HepG2 (cell line): ENCODE data around the gene LSM14B. TPM values are rescaled to one million over a fixed set of nuclear protein-coding genes. Genes with fewer than 3 reads are reported as not detected.

ENCODE experiments used
- BRCA1 ChIP-seq: sonication (generic); formaldehyde crosslinking; IDR thresholded peaks from 2 replicates; pipeline ENCODE4 v1.4.0; 2020; ENCODE audit warnings: missing genetic modification reagents
- FOXO1 ChIP-seq: sonication (generic); formaldehyde crosslinking; IDR thresholded peaks from 2 replicates; pipeline ENCODE4 v1.4.0; 2020; ENCODE audit warnings: missing genetic modification reagents
- GPN1 ChIP-seq: sonication (generic); formaldehyde crosslinking; IDR thresholded peaks from 2 replicates; pipeline ENCODE4 v1.5.1; 2020; ENCODE audit warnings: missing genetic modification reagents, borderline replicate concordance
- HNF4G ChIP-seq, 2 experiments: sonication (generic) in 1 of 2; formaldehyde crosslinking in 1 of 2; IDR thresholded peaks; 2 replicates each; pipeline versions ENCODE4 v1.4.0 to v1.6.1; 2011 to 2020; ENCODE audit warnings: borderline replicate concordance in 2 of 2, low read depth in 2 of 2, mild to moderate bottlenecking in 2 of 2, low read length in 1 of 2, missing genetic modification reagents in 1 of 2, moderate library complexity in 1 of 2
- MIXL1 ChIP-seq: IDR thresholded peaks from 2 replicates; pipeline ENCODE4 v1.6.1; 2016
- NAIF1 ChIP-seq: sonication (generic); formaldehyde crosslinking; IDR thresholded peaks from 2 replicates; pipeline ENCODE4 v1.5.0; 2020; ENCODE audit warnings: mild to moderate bottlenecking, missing genetic modification reagents, borderline replicate concordance
- NFIB ChIP-seq: sonication (generic); formaldehyde crosslinking; IDR thresholded peaks from 2 replicates; pipeline ENCODE4 v1.9.0; 2021; ENCODE audit warnings: missing genetic modification reagents, mild to moderate bottlenecking, borderline replicate concordance
- PRMT3 ChIP-seq: sonication (generic); formaldehyde crosslinking; IDR thresholded peaks from 2 replicates; pipeline ENCODE4 v1.8.1; 2022; ENCODE audit warnings: low read depth, mild to moderate bottlenecking, moderate library complexity, missing genetic modification reagents, borderline replicate concordance
- RCOR2 ChIP-seq: IDR thresholded peaks from 2 replicates; pipeline ENCODE4 v1.6.1; 2016; ENCODE audit warnings: missing biosample characterization, missing genetic modification reagents
- RELA ChIP-seq: sonication (generic); formaldehyde crosslinking; IDR thresholded peaks from 2 replicates; pipeline ENCODE4 v1.4.0; 2020; ENCODE audit warnings: missing genetic modification reagents
- RFX1 ChIP-seq: fragments of 450-650 bp; IDR thresholded peaks from 2 replicates; pipeline ENCODE4 v1.6.1; 2017
- SETDB1 ChIP-seq: sonication (generic); formaldehyde crosslinking; IDR thresholded peaks from 2 replicates; pipeline ENCODE4 v1.5.1; 2020; ENCODE audit warnings: missing genetic modification reagents, mild to moderate bottlenecking, borderline replicate concordance
- SSRP1 ChIP-seq: IDR thresholded peaks from 2 replicates; pipeline ENCODE4 v1.6.1; 2016; ENCODE audit warnings: control low read depth
- TAF15 ChIP-seq: fragments of 200-400 bp; formaldehyde crosslinking; IDR thresholded peaks from one replicate; pipeline ENCODE4 v1.6.1; 2018; ENCODE audit warnings: mild to moderate bottlenecking, low read depth, low read length; ENCODE audit not compliant: poor library complexity, severe bottlenecking
- ZFP36 ChIP-seq: fragments of 150-350 bp; IDR thresholded peaks from 2 replicates; pipeline ENCODE4 v1.6.1; 2018; ENCODE audit warnings: borderline replicate concordance, low read length, low read depth; ENCODE audit not compliant: partially characterized antibody
- ZNF460 ChIP-seq: sonication (generic); formaldehyde crosslinking; IDR thresholded peaks from 2 replicates; pipeline ENCODE4 v1.5.1; 2020; ENCODE audit warnings: missing genetic modification reagents, mild to moderate bottlenecking, borderline replicate concordance
- ZNF558 ChIP-seq: sonication (generic); formaldehyde crosslinking; IDR thresholded peaks from 2 replicates; pipeline ENCODE4 v1.9.0; 2022; ENCODE audit warnings: mild to moderate bottlenecking, missing genetic modification reagents, borderline replicate concordance
- ZNF616 ChIP-seq: sonication (generic); formaldehyde crosslinking; IDR thresholded peaks from 2 replicates; pipeline ENCODE4 v1.5.0; 2020; ENCODE audit warnings: low read depth, mild to moderate bottlenecking, missing genetic modification reagents
- ZSCAN12 ChIP-seq: sonication (generic); formaldehyde crosslinking; IDR thresholded peaks from 2 replicates; pipeline ENCODE4 v1.9.0; 2021; ENCODE audit warnings: mild to moderate bottlenecking, missing genetic modification reagents
- polyA plus RNA-seq, 8 experiments: library from polyadenylated mRNA; depleted of rRNA in 3 of 8; stranded (reverse) in 7 of 8; unstranded in 1 of 8; fragments of >200 nt; fragmentation: Illumina TruSeq in 4 of 8; extraction: Trizol in 4 of 8; gene quantifications; 2 replicates each; pipeline versions ENCODE4 v1.2.1 to v1.2.3, GENCODE V29; 2011 to 2016; ENCODE audit warnings: low read depth in 4 of 8, missing spikeins in 1 of 8, mixed read lengths in 1 of 8; ENCODE audit not compliant: insufficient read depth in 1 of 8
- total RNA-seq, 5 experiments: library from RNA; depleted of rRNA; stranded (reverse); fragments of >200 nt; fragmentation: Illumina TruSeq; extraction: Trizol; gene quantifications; 2 replicates each; pipeline ENCODE4 v1.2.3, GENCODE V29; 2016; ENCODE audit warnings: low read depth in 1 of 5
- TF ChIP-seq, protein P1 (sequence below): sonication (generic); formaldehyde crosslinking; IDR thresholded peaks from 2 replicates; pipeline ENCODE4 v1.5.1; 2020; ENCODE audit warnings: missing genetic modification reagents, mild to moderate bottlenecking, borderline replicate concordance
- TF ChIP-seq, protein P2 (sequence below): sonication (generic); formaldehyde crosslinking; IDR thresholded peaks from 2 replicates; pipeline ENCODE4 v1.8.0; 2022; ENCODE audit warnings: missing genetic modification reagents, mild to moderate bottlenecking, borderline replicate concordance
- TF ChIP-seq, protein P3 (sequence below): sonication (generic); formaldehyde crosslinking; IDR thresholded peaks from 2 replicates; pipeline ENCODE4 v1.4.0; 2020; ENCODE audit warnings: missing genetic modification reagents
- TF ChIP-seq, protein P4 (sequence below): sonication (generic); formaldehyde crosslinking; IDR thresholded peaks from 2 replicates; pipeline ENCODE4 v1.8.1; 2022; ENCODE audit warnings: mild to moderate bottlenecking, missing genetic modification reagents
- TF ChIP-seq, protein P5 (sequence below): sonication (generic); formaldehyde crosslinking; IDR thresholded peaks from 2 replicates; pipeline ENCODE4 v1.4.0; 2020; ENCODE audit warnings: mild to moderate bottlenecking, missing genetic modification reagents
- TF ChIP-seq, protein P6 (sequence below): sonication (generic); formaldehyde crosslinking; IDR thresholded peaks from 2 replicates; pipeline ENCODE4 v1.4.0; 2020; ENCODE audit warnings: missing genetic modification reagents

LSM14B gene
- total and polyA plus RNA-seq, 2 of the 13 experiments (the other 11 are each of a cell fraction or from before 2014, with no cell fraction given): 43.3 to 79.2 TPM

DNA sequence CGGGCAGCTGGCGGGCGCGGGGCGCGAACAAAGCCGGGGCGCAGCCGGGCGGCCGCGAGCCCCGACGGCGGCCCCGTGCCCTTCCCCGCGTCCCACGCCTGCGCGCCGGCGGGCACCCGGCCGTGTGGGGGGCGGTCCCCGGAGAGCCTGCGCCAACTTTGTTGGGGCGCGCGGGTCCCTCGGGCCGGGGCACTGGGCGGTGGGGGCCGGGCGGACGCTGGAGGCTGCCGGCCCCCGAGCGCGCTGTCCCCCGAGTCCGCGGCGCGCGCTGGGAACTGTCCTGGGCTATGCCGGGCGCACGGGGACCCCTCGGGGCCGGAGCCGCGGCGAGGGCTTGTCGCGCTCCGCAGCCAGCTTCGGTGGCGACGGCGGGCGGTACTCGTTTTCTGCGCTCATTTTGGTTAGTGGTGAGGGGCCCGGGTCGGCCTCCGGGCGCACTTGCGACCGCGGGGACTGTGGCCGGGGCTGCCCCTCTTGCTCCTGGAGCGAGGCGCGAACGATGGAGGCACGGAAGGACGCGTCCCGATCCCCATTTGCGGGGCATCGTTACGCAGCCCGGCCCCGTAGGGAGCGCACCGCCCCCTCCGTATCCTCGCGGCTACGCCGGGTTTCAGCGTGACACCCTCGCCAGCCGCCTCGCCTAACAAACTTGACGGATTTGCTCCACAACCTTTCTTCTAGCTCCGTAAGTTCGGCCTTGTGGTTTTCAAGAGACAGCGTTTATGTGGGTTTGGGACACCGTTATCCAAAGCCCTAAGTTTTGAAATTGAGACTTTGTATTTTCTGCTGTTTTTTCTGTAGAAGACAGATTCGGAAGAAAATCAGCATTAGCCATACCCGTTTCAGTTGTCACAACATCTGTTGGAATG lies 21.9 kb downstream of the LSM14B start (continued):
- TF ChIP-seq RCOR2 (CRISPR knock-in tag) (0 out of 2 replicates have a peak, but pooled peaks have one; percentile 7), RELA (CRISPR knock-in tag) (no peak), ZFP36 (no peak), SETDB1 (CRISPR knock-in tag) (no peak; the same call in 1 of the 2 replicates), BRCA1 (CRISPR knock-in tag) (no peak), RFX1 (no peak), GPN1 (CRISPR knock-in tag) (peak; percentile 61; the same call in 1 of the 2 replicates), PRMT3 (CRISPR knock-in tag) (no peak), FOXO1 (no peak), MIXL1 (CRISPR knock-in tag) (0 out of 2 replicates have a peak, but pooled peaks have one; percentile 10), ZNF616 (CRISPR knock-in tag) (no peak), HNF4G (IDR thresholded peaks at IDR 0.05; ENCODE audit: borderline replicate concordance, low read depth, low read length) (no peak), HNF4G (CRISPR knock-in tag; IDR thresholded peaks at IDR 0.05; ENCODE audit: borderline replicate concordance, low read depth) (no peak), TAF15 (no peak), SSRP1 (CRISPR knock-in tag) (no peak), ZNF558 (CRISPR knock-in tag) (peak; percentile 93; the same call in 1 of the 2 replicates), NAIF1 (peak; percentile 98), ZNF460 (CRISPR knock-in tag) (no peak), NFIB (CRISPR knock-in tag) (no peak), ZSCAN12 (CRISPR knock-in tag) (no peak)
- TF ChIP-seq, protein P1, sequence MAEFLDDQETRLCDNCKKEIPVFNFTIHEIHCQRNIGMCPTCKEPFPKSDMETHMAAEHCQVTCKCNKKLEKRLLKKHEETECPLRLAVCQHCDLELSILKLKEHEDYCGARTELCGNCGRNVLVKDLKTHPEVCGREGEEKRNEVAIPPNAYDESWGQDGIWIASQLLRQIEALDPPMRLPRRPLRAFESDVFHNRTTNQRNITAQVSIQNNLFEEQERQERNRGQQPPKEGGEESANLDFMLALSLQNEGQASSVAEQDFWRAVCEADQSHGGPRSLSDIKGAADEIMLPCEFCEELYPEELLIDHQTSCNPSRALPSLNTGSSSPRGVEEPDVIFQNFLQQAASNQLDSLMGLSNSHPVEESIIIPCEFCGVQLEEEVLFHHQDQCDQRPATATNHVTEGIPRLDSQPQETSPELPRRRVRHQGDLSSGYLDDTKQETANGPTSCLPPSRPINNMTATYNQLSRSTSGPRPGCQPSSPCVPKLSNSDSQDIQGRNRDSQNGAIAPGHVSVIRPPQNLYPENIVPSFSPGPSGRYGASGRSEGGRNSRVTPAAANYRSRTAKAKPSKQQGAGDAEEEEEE (CRISPR knock-in tag): no peak
- TF ChIP-seq, protein P2, sequence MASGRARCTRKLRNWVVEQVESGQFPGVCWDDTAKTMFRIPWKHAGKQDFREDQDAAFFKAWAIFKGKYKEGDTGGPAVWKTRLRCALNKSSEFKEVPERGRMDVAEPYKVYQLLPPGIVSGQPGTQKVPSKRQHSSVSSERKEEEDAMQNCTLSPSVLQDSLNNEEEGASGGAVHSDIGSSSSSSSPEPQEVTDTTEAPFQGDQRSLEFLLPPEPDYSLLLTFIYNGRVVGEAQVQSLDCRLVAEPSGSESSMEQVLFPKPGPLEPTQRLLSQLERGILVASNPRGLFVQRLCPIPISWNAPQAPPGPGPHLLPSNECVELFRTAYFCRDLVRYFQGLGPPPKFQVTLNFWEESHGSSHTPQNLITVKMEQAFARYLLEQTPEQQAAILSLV: no peak; the same call in 1 of the 2 replicates
- TF ChIP-seq, protein P3, sequence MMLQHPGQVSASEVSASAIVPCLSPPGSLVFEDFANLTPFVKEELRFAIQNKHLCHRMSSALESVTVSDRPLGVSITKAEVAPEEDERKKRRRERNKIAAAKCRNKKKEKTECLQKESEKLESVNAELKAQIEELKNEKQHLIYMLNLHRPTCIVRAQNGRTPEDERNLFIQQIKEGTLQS: no peak
- TF ChIP-seq, protein P4, sequence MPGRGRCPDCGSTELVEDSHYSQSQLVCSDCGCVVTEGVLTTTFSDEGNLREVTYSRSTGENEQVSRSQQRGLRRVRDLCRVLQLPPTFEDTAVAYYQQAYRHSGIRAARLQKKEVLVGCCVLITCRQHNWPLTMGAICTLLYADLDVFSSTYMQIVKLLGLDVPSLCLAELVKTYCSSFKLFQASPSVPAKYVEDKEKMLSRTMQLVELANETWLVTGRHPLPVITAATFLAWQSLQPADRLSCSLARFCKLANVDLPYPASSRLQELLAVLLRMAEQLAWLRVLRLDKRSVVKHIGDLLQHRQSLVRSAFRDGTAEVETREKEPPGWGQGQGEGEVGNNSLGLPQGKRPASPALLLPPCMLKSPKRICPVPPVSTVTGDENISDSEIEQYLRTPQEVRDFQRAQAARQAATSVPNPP (CRISPR knock-in tag): no peak
- TF ChIP-seq, protein P5, sequence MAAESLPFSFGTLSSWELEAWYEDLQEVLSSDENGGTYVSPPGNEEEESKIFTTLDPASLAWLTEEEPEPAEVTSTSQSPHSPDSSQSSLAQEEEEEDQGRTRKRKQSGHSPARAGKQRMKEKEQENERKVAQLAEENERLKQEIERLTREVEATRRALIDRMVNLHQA (CRISPR knock-in tag): no peak
- TF ChIP-seq, protein P6, sequence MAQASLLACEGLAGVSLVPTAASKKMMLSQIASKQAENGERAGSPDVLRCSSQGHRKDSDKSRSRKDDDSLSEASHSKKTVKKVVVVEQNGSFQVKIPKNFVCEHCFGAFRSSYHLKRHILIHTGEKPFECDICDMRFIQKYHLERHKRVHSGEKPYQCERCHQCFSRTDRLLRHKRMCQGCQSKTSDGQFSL: no peak
